Stomach (tissue), 9 donors: ENCODE data around the gene FBH1. TPM values are rescaled to one million over a fixed set of nuclear protein-coding genes. Genes with fewer than 3 reads are reported as not detected.
A peak's percentile ranks its signal among the peaks of the same experiment; 100 is the strongest.
"Not testable (repeated sequence)": the region's sequence is repeated elsewhere in the genome, so short reads cannot be mapped to it uniquely, and the experiment has no call there.

Source experiments
- DNase-seq, 2 donors: peaks; one replicate each; pipeline versions ENCODE4 v3.0.0 to v3.0.0-alpha.2; 2013 to 2019
- H3K27ac ChIP-seq, 5 donors: fragments of 200-600 bp in 4 of 5; sonication (generic) in 4 of 5; one replicate each; pipeline ENCODE4 v1.5.1; 2013 to 2019; ENCODE audit warnings: mild to moderate bottlenecking in 1 of 5, moderate library complexity in 1 of 5
- H3K27me3 ChIP-seq, 3 donors: fragments of 200-600 bp; sonication (generic); one replicate each; pipeline ENCODE4 v1.5.1; 2017 to 2019; ENCODE audit warnings: mixed run types in 1 of 3
- H3K36me3 ChIP-seq, 4 donors: fragments of 200-600 bp; sonication (generic); 1 replicate in 3 of 4; 2 replicates in 1 of 4; pipeline ENCODE4 v1.5.1; 2016 to 2019
- H3K4me1 ChIP-seq, 4 donors: fragments of 200-600 bp; sonication (generic); one replicate each; pipeline ENCODE4 v1.5.1; 2016 to 2019
- H3K4me3 ChIP-seq, 4 donors: fragments of 200-600 bp; sonication (generic) in 3 of 4; one replicate each; pipeline ENCODE4 v1.5.1; 2016 to 2019; ENCODE audit warnings: mild to moderate bottlenecking in 1 of 4
- H3K9me3 ChIP-seq, 4 donors: fragments of 200-600 bp; sonication (generic); one replicate each; pipeline ENCODE4 v1.5.1; 2016 to 2019
- CTCF ChIP-seq, 7 experiments: fragments of 450-650 bp in 4 of 7; fragments of 200-600 bp in 3 of 7; sonication (generic) in 3 of 7; IDR thresholded peaks; one replicate each; pipeline ENCODE4 v1.5.1; 2016 to 2019; ENCODE audit warnings: antibody characterized with exemption in 7 of 7, control low read depth in 2 of 7, mild to moderate bottlenecking in 1 of 7
- EP300 ChIP-seq: sonication (generic); formaldehyde crosslinking; IDR thresholded peaks from one replicate; pipeline ENCODE4 v1.6.1; 2017; ENCODE audit warnings: antibody characterized with exemption
- POLR2A ChIP-seq, 4 donors: fragments of 450-650 bp; IDR thresholded peaks; one replicate each; pipeline ENCODE4 v1.6.1; 2016; ENCODE audit warnings: antibody characterized with exemption in 4 of 4, control low read depth in 2 of 4, mild to moderate bottlenecking in 1 of 4, moderate library complexity in 1 of 4
- POLR2AphosphoS5 ChIP-seq, 3 donors: sonication (generic); formaldehyde crosslinking; IDR thresholded peaks; one replicate each; pipeline ENCODE4 v1.6.1; 2016; ENCODE audit warnings: antibody characterized with exemption in 3 of 3
- WGBS, 5 donors: extraction: QIAGEN DNeasy Blood & Tissue Kit in 3 of 5; methylation state at CpG; one replicate each; pipeline versions ENCODE4 v1.1.5 to v1.1.7; 2013 to 2018; 5-methylcytosine and 5-hydroxymethylcytosine counted together
- intact Hi-C: fragments of 100-400 bp; cut with DNase I; formaldehyde crosslinking; loops from one replicate; pipeline ENCODE4 v1.15.1; 2023; ENCODE audit warnings: low total_unique reads
- polyA plus RNA-seq, 3 donors: library from polyadenylated mRNA; stranded (reverse); fragments of 200-250 nt; gene quantifications; one replicate each; pipeline ENCODE4 v1.2.3, GENCODE V29; 2013
- total RNA-seq, 5 donors: library from RNA; depleted of rRNA; stranded (reverse); fragments of >200 nt; gene quantifications; one replicate each; pipeline versions ENCODE4 v1.1.0 to v1.2.3, GENCODE V29; 2014 to 2016
- donor health status: healthy with polysubstance abuse.
- donor health status: Bipolar disorder and iron deficiency.
- donor health status: healthy.

Gene FBH1
- total and polyA plus RNA-seq, 8 donors: 38.4 to 192 (median 53.3) TPM

- H3K4me1 ChIP-seq: peaks cover 0 to 18% (median 11%) of the 10 kb centered on the region in 4 donors
- no peaks in the 10 kb centered on the region for H3K27me3 ChIP-seq
- no peak overlapping the region for H3K4me3 ChIP-seq
- WGBS, 5 donors: 82 to 96% (median 93%) methylated on average over 5 of the region's 5 CpGs
- H3K9me3 ChIP-seq: no peaks in the 10 kb centered on the region
- intact Hi-C loops: no loop called here
- TF ChIP-seq CTCF (IDR thresholded peaks at IDR 0.05) (no peak), POLR2A (IDR thresholded peaks at IDR 0.05) (no peak), EP300 (no peak), POLR2AphosphoS5 (IDR thresholded peaks at IDR 0.05) (no peak)
- peak overlapping the region in 3 of 5 donors; percentile 6 to 58 (median 37) for H3K27ac ChIP-seq
- peaks cover 30 to 69% (median 63%) of the 10 kb centered on the region in 4 donors for H3K36me3 ChIP-seq
- no peak for DNase-seq
Observed at GRCh38 chr10:5906651-5907050, 16.6 kb downstream of the FBH1 start.

- WGBS, 5 donors: 88 to 97% (median 94%) methylated on average over 7 of the region's 7 CpGs
- DNase-seq, H3K4me3 ChIP-seq, H3K27ac ChIP-seq, H3K9me3 ChIP-seq, H3K27me3 ChIP-seq, intact Hi-C loops: not testable (repeated sequence)
- H3K36me3 ChIP-seq: peaks cover 44 to 84% (median 78%) of the 10 kb centered on the region in 4 donors
- H3K4me1 ChIP-seq: peaks cover 0 to 13% (median 10%) of the 10 kb centered on the region in 4 donors
Observed at GRCh38 chr10:5908676-5909075, 18.6 kb downstream of the FBH1 start.

- Histone ChIP-seq H3K27ac (peak overlapping the region in 3 of 5 donors; percentile 10 to 43 (median 14)), H3K4me3 (no peak overlapping the region), H3K36me3 (peaks cover 63 to 95% (median 88%) of the 10 kb centered on the region in 4 donors), H3K4me1 (peaks cover 0 to 13% (median 8%) of the 10 kb centered on the region in 4 donors), H3K9me3 (no peaks in the 10 kb centered on the region), H3K27me3 (no peaks in the 10 kb centered on the region)
- intact Hi-C loops: no loop called here
- TF ChIP-seq CTCF (IDR thresholded peaks at IDR 0.05) (no peak), POLR2AphosphoS5 (IDR thresholded peaks at IDR 0.05) (no peak), EP300 (no peak), POLR2A (IDR thresholded peaks at IDR 0.05) (no peak)
- peak in 1 of 2 donors; percentile 49 for DNase-seq
- 74 to 83% (median 78%) methylated on average over 18 of the region's 18 CpGs for WGBS, 5 donors
Observed at GRCh38 chr10:5910323-5911100, 20.5 kb downstream of the FBH1 start.

GRCh38 chr10:5911670-5912069, 21.6 kb downstream of the FBH1 start:
- Histone ChIP-seq H3K4me1 (peaks cover 0 to 13% (median 0%) of the 10 kb centered on the region in 4 donors), H3K36me3 (peaks cover 74 to 98% (median 91%) of the 10 kb centered on the region in 4 donors), H3K4me3 (no peak overlapping the region), H3K27ac (no peak overlapping the region), H3K9me3 (no peaks in the 10 kb centered on the region), H3K27me3 (no peaks in the 10 kb centered on the region)
- WGBS, 5 donors: 94 to 99% (median 95%) methylated on average over 4 of the region's 4 CpGs
- intact Hi-C loops: no loop called here
- no peak for DNase-seq
- no peak for TF ChIP-seq CTCF (IDR thresholded peaks at IDR 0.05)

GRCh38 chr10:5913736-5914135, 23.7 kb downstream of the FBH1 start:
- Histone ChIP-seq H3K27me3 (no peaks in the 10 kb centered on the region), H3K4me1 (peaks cover 0 to 13% (median 0%) of the 10 kb centered on the region in 4 donors), H3K27ac (peak overlapping the region in 2 of 5 donors; percentile 21 to 66), H3K9me3 (no peaks in the 10 kb centered on the region), H3K36me3 (peaks cover 92 to 100% (median 100%) of the 10 kb centered on the region in 4 donors), H3K4me3 (no peak overlapping the region)
- intact Hi-C loops: no loop called here
- DNase-seq: no peak
- 80 to 92% (median 83%) methylated on average over 4 of the region's 4 CpGs for WGBS, 5 donors
- TF ChIP-seq POLR2AphosphoS5 (IDR thresholded peaks at IDR 0.05): peak in 2 of 3 donors; percentile 29 to 37
- TF ChIP-seq EP300: no peak
